Transverse colon (tissue), 4 donors: Measurements from ENCODE around the gene SEMA6B. TPM values are rescaled to one million over a fixed set of nuclear protein-coding genes. Genes with fewer than 3 reads are reported as not detected.

Source experiments
- DNase-seq: peaks from one replicate; pipeline ENCODE4 v3.0.0-alpha.2; 2019
- H3K27ac ChIP-seq, 4 donors: fragments of 200-600 bp; sonication (generic); 2 replicates each; pipeline ENCODE4 v1.5.1; 2016 to 2018; ENCODE audit warnings: inconsistent platforms in 4 of 4
- H3K27me3 ChIP-seq: fragments of 200-600 bp; sonication (generic); 2 replicates; pipeline ENCODE4 v1.5.1; 2017; ENCODE audit warnings: inconsistent platforms
- H3K36me3 ChIP-seq, 4 donors: fragments of 200-600 bp; sonication (generic); 2 replicates each; pipeline ENCODE4 v1.5.1; 2017 to 2019; ENCODE audit warnings: inconsistent platforms in 4 of 4
- H3K4me1 ChIP-seq, 4 donors: fragments of 200-600 bp; sonication (generic); 2 replicates each; pipeline ENCODE4 v1.5.1; 2017 to 2020; ENCODE audit warnings: inconsistent platforms in 4 of 4
- H3K4me3 ChIP-seq, 4 donors: fragments of 200-600 bp; sonication (generic); 1 replicate in 1 of 4; 2 replicates in 3 of 4; pipeline versions ENCODE4 v1.5.1 to v1.6.1; 2017 to 2019; ENCODE audit warnings: inconsistent platforms in 4 of 4
- H3K9me3 ChIP-seq, 2 donors: fragments of 200-600 bp; sonication (generic); 2 replicates each; pipeline ENCODE4 v1.5.1; 2017 to 2019; ENCODE audit warnings: inconsistent platforms in 2 of 2
- EP300 ChIP-seq: sonication (generic); formaldehyde crosslinking; IDR thresholded peaks from one replicate; pipeline ENCODE4 v1.6.1; 2017; ENCODE audit warnings: antibody characterized with exemption, low read depth
- POLR2A ChIP-seq: fragments of 450-650 bp; IDR thresholded peaks from one replicate; pipeline ENCODE4 v1.6.1; 2016; ENCODE audit warnings: antibody characterized with exemption, mild to moderate bottlenecking, moderate library complexity
- POLR2AphosphoS5 ChIP-seq, 3 donors: sonication (generic); formaldehyde crosslinking; IDR thresholded peaks; one replicate each; pipeline ENCODE4 v1.6.1; 2016; ENCODE audit warnings: antibody characterized with exemption in 3 of 3
- WGBS, 2 donors: methylation state at CpG; one replicate each; pipeline ENCODE4 v1.1.5; 2018; ENCODE audit warnings: low coverage in 1 of 2; 5-methylcytosine and 5-hydroxymethylcytosine counted together
- in situ Hi-C, 4 donors: fragments of 200-750 bp; cut with MboI; loops; one replicate each; pipeline versions ENCODE4 v1.15.0 to v1.15.1; 2017; ENCODE audit warnings: low sequenced_read_pairs in 3 of 4, low pct_ligation_motif_present in 1 of 4, low pct_unique_long_range_greater_than_20kb in 1 of 4
- intact Hi-C: fragments of 100-400 bp; cut with DNase I; formaldehyde crosslinking; loops from one replicate; pipeline ENCODE4 v1.15.1; 2023; ENCODE audit warnings: low total_unique reads
- total RNA-seq, 4 donors: library from RNA; depleted of rRNA; stranded (reverse); fragments of >200 nt; gene quantifications; one replicate each; pipeline ENCODE4 v1.1.0, GENCODE V29; 2016
- TF ChIP-seq, protein P1 (sequence below), 5 experiments: fragments of 200-600 bp in 3 of 5; fragments of 450-650 bp in 2 of 5; sonication (generic) in 3 of 5; IDR thresholded peaks; 1 replicate in 2 of 5; 2 replicates in 3 of 5; pipeline ENCODE4 v1.5.1; 2016 to 2017; ENCODE audit warnings: antibody characterized with exemption in 5 of 5, inconsistent platforms in 3 of 5, mild to moderate bottlenecking in 2 of 5, moderate library complexity in 1 of 5

The SEMA6B gene
- total RNA-seq, 4 donors from 2014 or later, result 1.00 to 4.1 (median 1.7) TPM

DNA sequence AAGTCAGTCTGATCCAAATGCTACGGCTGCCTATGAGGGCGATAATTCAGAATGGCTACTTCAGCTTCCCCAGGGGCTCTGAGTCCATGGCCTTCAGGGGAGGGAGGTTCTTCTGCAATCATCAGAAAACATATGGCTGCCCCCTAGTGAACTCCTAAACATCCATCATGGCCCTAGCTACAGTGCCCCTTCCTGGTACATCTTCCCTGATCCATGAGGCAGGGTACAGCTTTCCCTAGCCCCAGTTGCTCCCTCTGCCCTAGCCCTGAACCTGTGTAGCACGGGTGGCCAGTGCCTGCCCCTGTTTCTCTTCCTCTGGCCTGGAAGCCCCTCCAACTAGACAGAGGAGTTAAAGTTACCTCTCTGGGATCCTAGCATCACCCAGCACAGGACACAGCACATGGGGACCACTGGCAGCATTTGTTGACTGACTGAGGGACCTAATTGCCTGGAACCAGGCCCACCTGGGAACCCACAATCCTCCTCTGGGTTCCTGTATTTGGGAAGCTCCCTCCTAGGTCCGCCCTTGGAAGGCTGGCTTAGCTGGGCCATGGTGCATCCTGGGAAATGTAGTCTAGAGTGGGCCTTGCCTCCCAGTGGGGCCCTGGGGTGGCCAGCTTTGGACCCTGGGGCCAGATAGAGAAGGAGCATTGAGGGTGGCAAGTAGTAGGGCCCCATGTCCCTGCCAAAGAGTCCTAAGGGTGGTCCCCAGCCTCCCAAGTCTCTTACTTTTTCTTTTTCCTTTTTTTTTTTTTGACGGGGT, 17.7 kb upstream of the SEMA6B start:
- Histone ChIP-seq H3K27me3 (peaks cover 93% of the 10 kb centered on the region), H3K36me3 (no peaks in the 10 kb centered on the region), H3K9me3 (no peaks in the 10 kb centered on the region), H3K4me3 (no peak overlapping the region), H3K27ac (no peak overlapping the region), H3K4me1 (peaks cover 0 to 8% (median 5%) of the 10 kb centered on the region in 4 donors)
- TF ChIP-seq, protein P1, sequence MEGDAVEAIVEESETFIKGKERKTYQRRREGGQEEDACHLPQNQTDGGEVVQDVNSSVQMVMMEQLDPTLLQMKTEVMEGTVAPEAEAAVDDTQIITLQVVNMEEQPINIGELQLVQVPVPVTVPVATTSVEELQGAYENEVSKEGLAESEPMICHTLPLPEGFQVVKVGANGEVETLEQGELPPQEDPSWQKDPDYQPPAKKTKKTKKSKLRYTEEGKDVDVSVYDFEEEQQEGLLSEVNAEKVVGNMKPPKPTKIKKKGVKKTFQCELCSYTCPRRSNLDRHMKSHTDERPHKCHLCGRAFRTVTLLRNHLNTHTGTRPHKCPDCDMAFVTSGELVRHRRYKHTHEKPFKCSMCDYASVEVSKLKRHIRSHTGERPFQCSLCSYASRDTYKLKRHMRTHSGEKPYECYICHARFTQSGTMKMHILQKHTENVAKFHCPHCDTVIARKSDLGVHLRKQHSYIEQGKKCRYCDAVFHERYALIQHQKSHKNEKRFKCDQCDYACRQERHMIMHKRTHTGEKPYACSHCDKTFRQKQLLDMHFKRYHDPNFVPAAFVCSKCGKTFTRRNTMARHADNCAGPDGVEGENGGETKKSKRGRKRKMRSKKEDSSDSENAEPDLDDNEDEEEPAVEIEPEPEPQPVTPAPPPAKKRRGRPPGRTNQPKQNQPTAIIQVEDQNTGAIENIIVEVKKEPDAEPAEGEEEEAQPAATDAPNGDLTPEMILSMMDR (IDR thresholded peaks at IDR 0.05), result no peak
- TF ChIP-seq POLR2AphosphoS5 (IDR thresholded peaks at IDR 0.05) (no peak), POLR2A (no peak), EP300 (no peak)
- in situ Hi-C loops (loop anchor here in 3 of 4 donors (10.0 kb wide), 1 partner anchor 48 kb away; no protein-coding TSS in a partner anchor), intact Hi-C loops (loop anchor here (5.0 kb wide), 1 partner anchor 60 kb away; the partner anchor contains the start of gene TNFAIP8L1)
- DNase-seq, result no peak
- 67 to 80% methylated on average over 1 to 5 of the region's 5 CpGs for WGBS, 2 donors

DNA sequence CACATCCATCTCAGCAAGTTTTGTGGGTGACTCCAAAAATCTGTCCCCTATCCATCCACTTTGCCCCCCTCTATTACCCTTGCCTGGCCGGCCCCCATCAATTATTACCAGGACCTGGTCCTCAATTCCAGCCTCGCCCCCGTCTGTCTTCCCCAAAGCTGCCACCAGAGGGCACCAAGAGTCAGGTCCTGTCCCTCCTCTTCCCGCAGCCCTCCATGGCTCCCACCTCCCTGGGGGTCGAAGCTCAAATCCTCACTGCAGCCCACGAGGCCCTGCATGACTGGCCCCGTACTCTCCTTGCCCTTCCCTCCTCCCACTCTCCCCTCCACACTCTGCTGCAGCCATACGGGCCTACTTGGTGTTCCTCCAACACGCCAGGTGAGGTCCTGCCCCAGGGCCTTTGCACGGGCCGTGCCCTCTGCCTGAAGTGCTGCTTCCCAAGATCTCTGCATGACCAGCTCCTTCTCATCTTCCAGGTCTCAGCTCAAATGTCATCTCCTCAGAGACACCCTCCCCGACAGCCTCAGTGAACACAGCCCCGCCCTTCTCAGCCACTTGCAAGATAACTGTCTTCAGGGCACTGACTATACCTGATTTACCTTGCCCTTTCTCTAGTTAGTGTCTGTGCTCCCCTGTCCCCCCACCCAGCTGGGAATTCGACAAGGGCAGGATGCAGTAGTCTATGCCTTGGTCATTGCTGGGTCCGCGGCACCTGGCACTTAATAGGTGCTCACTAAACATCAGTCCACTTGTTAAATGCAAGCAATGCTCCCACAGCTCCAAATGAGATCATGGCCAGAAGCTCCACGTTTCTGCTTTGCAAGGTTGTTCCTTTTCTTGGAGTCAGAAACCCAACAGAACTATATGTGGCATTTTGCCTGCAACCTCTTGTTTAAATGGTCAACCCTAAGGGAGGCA, 16.8 kb upstream of the SEMA6B start:
- Histone ChIP-seq H3K4me1 (peaks cover 0 to 8% (median 5%) of the 10 kb centered on the region in 4 donors), H3K4me3 (no peak overlapping the region), H3K9me3 (no peaks in the 10 kb centered on the region), H3K36me3 (no peaks in the 10 kb centered on the region), H3K27ac (peak overlapping the region in 2 of 4 donors; percentile 6 to 26), H3K27me3 (peaks cover 86% of the 10 kb centered on the region)
- intact Hi-C loops (loop anchor here (5.0 kb wide), 1 partner anchor 61 kb away; the partner anchor contains the start of gene TNFAIP8L1), in situ Hi-C loops (loop anchor here in 3 of 4 donors (10.0 kb wide), 1 partner anchor 49 kb away; no protein-coding TSS in a partner anchor)
- peak; percentile 68 for DNase-seq
- TF ChIP-seq EP300, result no peak
- TF ChIP-seq, protein P1 (IDR thresholded peaks at IDR 0.05), result peak; percentile 65 to 74 (median 70)
- 48 to 100% methylated on average over 3 to 17 of the region's 17 CpGs for WGBS, 2 donors

DNA sequence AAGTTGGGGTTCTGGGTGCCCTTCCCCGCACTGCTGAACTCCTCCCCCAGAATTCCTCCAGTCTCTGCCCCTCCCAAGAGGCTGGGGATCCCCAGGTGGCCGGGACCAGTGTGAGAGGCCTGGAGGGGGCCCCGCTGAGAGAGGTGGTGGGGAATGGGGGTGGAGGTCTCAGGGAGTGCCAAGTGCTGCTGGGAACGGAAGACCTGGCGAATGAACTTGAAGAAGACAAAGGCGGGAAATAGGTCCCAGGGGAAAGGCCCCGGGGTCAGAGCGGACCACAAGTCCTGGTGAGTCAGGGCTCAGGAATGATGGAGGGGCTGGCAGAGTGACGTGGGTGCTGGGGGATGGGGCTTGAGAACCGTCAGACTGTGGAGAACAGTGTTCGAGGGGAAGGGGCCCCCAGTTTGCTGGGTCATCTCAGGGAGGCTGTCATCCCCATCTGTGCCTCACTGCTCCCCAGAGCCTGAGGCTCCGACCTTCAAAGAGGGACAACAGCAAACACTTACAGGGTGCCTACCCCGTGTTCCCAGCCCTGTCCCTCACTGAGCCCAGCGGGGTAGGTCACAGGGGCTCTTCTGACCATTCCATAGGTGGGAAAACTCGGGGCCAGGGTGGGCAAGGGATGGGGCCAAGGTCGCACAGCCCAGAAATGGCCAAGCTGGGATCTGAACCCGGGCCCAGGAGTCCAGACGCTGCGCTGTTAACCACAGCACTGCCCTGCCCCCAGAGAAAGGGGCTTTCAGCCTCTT, 16.0 kb upstream of the SEMA6B start:
- TF ChIP-seq POLR2AphosphoS5 (IDR thresholded peaks at IDR 0.05) (peak in 2 of 3 donors; percentile 47 to 55), POLR2A (no peak), EP300 (peak; percentile 62)
- TF ChIP-seq, protein P1 (IDR thresholded peaks at IDR 0.05), result no peak
- H3K4me3 ChIP-seq, result no peak overlapping the region
- intact Hi-C loops (loop anchor here (5.0 kb wide), 1 partner anchor 62 kb away; the partner anchor contains the start of gene TNFAIP8L1), in situ Hi-C loops (loop anchor here in 3 of 4 donors (10.0 kb wide), 1 partner anchor 49 kb away; no protein-coding TSS in a partner anchor)
- no peaks in the 10 kb centered on the region for H3K9me3 ChIP-seq
- DNase-seq, result no peak
- H3K4me1 ChIP-seq, result peaks cover 0 to 1% (median under 1%) of the 10 kb centered on the region in 4 donors
- H3K27ac ChIP-seq, result peak overlapping the region in 2 of 4 donors; percentile 11 to 26
- peaks cover 81% of the 10 kb centered on the region for H3K27me3 ChIP-seq
- no peaks in the 10 kb centered on the region for H3K36me3 ChIP-seq
- WGBS, 2 donors, result 5 to 24% methylated on average over 6 to 19 of the region's 19 CpGs
